H1 (cell line): Measurements from ENCODE around the gene CREB3L4. TPM values are rescaled to one million over a fixed set of nuclear protein-coding genes. Genes with fewer than 3 reads are reported as not detected.
A peak's percentile ranks its signal among the peaks of the same experiment; 100 is the strongest.

Source experiments
- CTCF ChIA-PET: fragments of 300-600 bp; sonication (Branson Sonifier 250); formaldehyde crosslinking; loops from one replicate; lab custom pipeline; 2021; ENCODE audit not compliant: partially characterized antibody; lab: Charles Lee
- POLR2A ChIA-PET: fragments of 300-600 bp; sonication (Branson Sonifier 250); formaldehyde crosslinking; loops from one replicate; lab custom pipeline; 2021; ENCODE audit warnings: inconsistent platforms; ENCODE audit not compliant: partially characterized antibody; lab: Charles Lee
- DNase-seq, 2 experiments: peaks; one replicate each; pipeline versions ENCODE4 v3.0.0 to v3.0.0-alpha.2; 2010 to 2022; ENCODE audit warnings: low spot score in 2 of 2, low read depth in 1 of 2, mixed read lengths in 1 of 2
- FAIRE-seq: peaks from 2 replicates; lab custom pipeline; 2011; peaks lifted over from hg19 to GRCh38; lab: Jason Lieb, UNC
- H2AFZ ChIP-seq: 2 replicates; pipeline ENCODE4 v1.8.1; 2012; ENCODE audit warnings: low read length, inconsistent platforms
- H2AK5ac ChIP-seq: 2 replicates; pipeline ENCODE4 v1.6.1; 2013; ENCODE audit warnings: low read depth, low read length
- H2BK120ac ChIP-seq: replicated peaks from 2 replicates; pipeline ENCODE3; 2013; ENCODE audit warnings: low read depth, low read length, inconsistent platforms
- H2BK12ac ChIP-seq: 2 replicates; pipeline ENCODE4 v1.6.1; 2013; ENCODE audit warnings: low read depth, low read length
- H2BK15ac ChIP-seq: 2 replicates; pipeline ENCODE4 v1.6.1; 2013; ENCODE audit warnings: low read length
- H2BK20ac ChIP-seq: 2 replicates; pipeline ENCODE4 v1.6.1; 2013; ENCODE audit warnings: low read length
- H2BK5ac ChIP-seq: 2 replicates; pipeline ENCODE4 v1.6.1; 2013; ENCODE audit warnings: low read depth, low read length
- H3K14ac ChIP-seq: 2 replicates; pipeline ENCODE4 v1.6.1; 2013; ENCODE audit warnings: inconsistent platforms; ENCODE audit not compliant: insufficient read length
- H3K18ac ChIP-seq: 2 replicates; pipeline ENCODE4 v1.6.1; 2013; ENCODE audit warnings: low read length; ENCODE audit errors: extremely low read depth
- H3K23ac ChIP-seq: 2 replicates; pipeline ENCODE4 v1.6.1; 2013; ENCODE audit warnings: inconsistent platforms; ENCODE audit not compliant: insufficient read length
- H3K23me2 ChIP-seq: 2 replicates; pipeline ENCODE4 v1.6.1; 2013; ENCODE audit warnings: low read depth, low read length
- H3K27ac ChIP-seq: 2 replicates; pipeline ENCODE4 v1.6.1; 2011; ENCODE audit warnings: low read depth, low read length, inconsistent platforms
- H3K27me3 ChIP-seq, 4 experiments: replicated peaks in 1 of 4; 1 replicate in 1 of 4; 2 replicates in 3 of 4; pipeline versions ENCODE4 v1.6.1 to v1.8.1; 2011 to 2013; ENCODE audit warnings: low read length in 3 of 4, mild to moderate bottlenecking in 3 of 4, inconsistent platforms in 2 of 4, mixed read lengths in 2 of 4, moderate library complexity in 1 of 4; ENCODE audit not compliant: control insufficient read depth in 3 of 4, insufficient read depth in 3 of 4; ENCODE audit errors: extremely low read depth in 1 of 4
- H3K36me3 ChIP-seq, 4 experiments: 2 replicates each; pipeline versions ENCODE4 v1.6.1 to v1.8.1; 2011 to 2013; ENCODE audit warnings: mild to moderate bottlenecking in 4 of 4, low read length in 3 of 4, moderate library complexity in 2 of 4, control low read depth in 1 of 4, inconsistent platforms in 1 of 4; ENCODE audit not compliant: insufficient read depth in 4 of 4, control insufficient read depth in 2 of 4
- H3K4ac ChIP-seq: replicated peaks from 2 replicates; pipeline ENCODE3; 2013; ENCODE audit warnings: low read length, low read depth, mixed read lengths, inconsistent platforms; ENCODE audit not compliant: insufficient read length
- H3K4me1 ChIP-seq, 4 experiments: replicated peaks in 1 of 4; 1 replicate in 1 of 4; 2 replicates in 3 of 4; pipeline versions ENCODE4 v1.6.1 to v1.8.1; 2011 to 2013; ENCODE audit warnings: low read length in 3 of 4, inconsistent platforms in 2 of 4, mixed read lengths in 1 of 4; ENCODE audit not compliant: insufficient read depth in 4 of 4, control insufficient read depth in 3 of 4
- H3K4me2 ChIP-seq, 2 experiments: 2 replicates each; pipeline versions ENCODE4 v1.6.1 to v1.8.1; 2011 to 2013; ENCODE audit warnings: low read depth in 2 of 2, low read length in 2 of 2, control low read depth in 1 of 2, inconsistent platforms in 1 of 2, mild to moderate bottlenecking in 1 of 2; ENCODE audit not compliant: insufficient read depth in 1 of 2
- H3K4me3 ChIP-seq, 4 experiments: fragments of 200-600, 300-600 bp in 1 of 4; sonication (generic), shearing (Covaris generic), sonication (Bioruptor Twin) in 1 of 4; 2 replicates each; pipeline versions ENCODE4 v1.5.1 to v1.8.1; 2011 to 2016; ENCODE audit warnings: low read length in 4 of 4, low read depth in 3 of 4, control low read depth in 2 of 4, inconsistent platforms in 2 of 4, mild to moderate bottlenecking in 2 of 4, mixed read lengths in 1 of 4, moderate library complexity in 1 of 4; ENCODE audit not compliant: insufficient read depth in 2 of 4; ENCODE audit errors: extremely low read depth in 1 of 4
- H3K56ac ChIP-seq: replicated peaks from 2 replicates; pipeline ENCODE3; 2013; ENCODE audit warnings: low read depth, mild to moderate bottlenecking, mixed read lengths, low read length, inconsistent platforms; ENCODE audit not compliant: insufficient read length
- H3K79me1 ChIP-seq: 2 replicates; pipeline ENCODE4 v1.6.1; 2013; ENCODE audit warnings: low read depth, low read length, control low read depth
- H3K79me2 ChIP-seq, 2 experiments: 2 replicates each; pipeline versions ENCODE4 v1.6.1 to v1.8.1; 2012 to 2013; ENCODE audit warnings: low read length in 2 of 2, mild to moderate bottlenecking in 2 of 2, inconsistent platforms in 1 of 2; ENCODE audit not compliant: insufficient read depth in 2 of 2, control insufficient read depth in 1 of 2
- H3K9ac ChIP-seq, 4 experiments: replicated peaks in 1 of 4; 1 replicate in 1 of 4; 2 replicates in 3 of 4; pipeline versions ENCODE4 v1.6.1 to v1.8.1; 2011 to 2013; ENCODE audit warnings: low read depth in 3 of 4, low read length in 3 of 4, control low read depth in 2 of 4, mild to moderate bottlenecking in 2 of 4, moderate library complexity in 2 of 4, inconsistent platforms in 1 of 4; ENCODE audit errors: extremely low read depth in 1 of 4
- H3K9me3 ChIP-seq, 2 experiments: 2 replicates each; pipeline versions ENCODE4 v1.6.1 to v1.8.1; 2012 to 2013; ENCODE audit warnings: mild to moderate bottlenecking in 2 of 2, moderate library complexity in 2 of 2, control low read depth in 1 of 2, inconsistent platforms in 1 of 2, low read depth in 1 of 2, low read length in 1 of 2, mixed read lengths in 1 of 2; ENCODE audit not compliant: insufficient read depth in 2 of 2
- H4K20me1 ChIP-seq, 2 experiments: replicated peaks in 1 of 2; 2 replicates each; pipeline versions ENCODE3 to v1.8.1; 2011 to 2013; ENCODE audit warnings: inconsistent platforms in 2 of 2, low read length in 2 of 2, mild to moderate bottlenecking in 1 of 2; ENCODE audit not compliant: insufficient read depth in 2 of 2, control insufficient read depth in 1 of 2
- H4K5ac ChIP-seq: 2 replicates; pipeline ENCODE4 v1.6.1; 2013; ENCODE audit warnings: low read length, low read depth, mixed read lengths, inconsistent platforms; ENCODE audit not compliant: insufficient read length
- H4K8ac ChIP-seq: 2 replicates; pipeline ENCODE4 v1.8.0; 2013; ENCODE audit warnings: mild to moderate bottlenecking, moderate library complexity, low read length, inconsistent platforms; ENCODE audit not compliant: insufficient read depth; ENCODE audit errors: extremely low read depth
- H4K91ac ChIP-seq: replicated peaks from 2 replicates; pipeline ENCODE3; 2013; ENCODE audit warnings: low read length, mixed read lengths, inconsistent platforms; ENCODE audit not compliant: insufficient read length
- CEBPB ChIP-seq: IDR thresholded peaks from 2 replicates; pipeline ENCODE4 v1.6.1; 2012; ENCODE audit warnings: low read depth, low read length
- CHD1 ChIP-seq: IDR thresholded peaks from 2 replicates; pipeline ENCODE4 v1.6.1; 2012; ENCODE audit warnings: low read depth, low read length, improper control_type of control experiment
- RNF2 ChIP-seq: fragments of 200-900, 300-1000 bp; sonication (generic); IDR thresholded peaks from 2 replicates; pipeline ENCODE4 v1.7.1; 2016; ENCODE audit warnings: borderline replicate concordance, low read depth, mild to moderate bottlenecking, antibody characterized with exemption, low read length; ENCODE audit not compliant: poor library complexity, severe bottlenecking; ENCODE audit errors: missing control alignments
- WGBS, 2 experiments: shearing (Covaris generic) in 1 of 2; methylation state at CpG; one replicate each; pipeline versions ENCODE4 v1.1.6 to v1.1.7; 2013 to 2015; ENCODE audit warnings: low lambda C conversion rate in 2 of 2, mixed read lengths in 2 of 2, inconsistent platforms in 1 of 2, low coverage in 1 of 2, missing lambda C conversion rate in 1 of 2; ENCODE audit not compliant: insufficient replicate concordance in 2 of 2, insufficient coverage in 1 of 2, insufficient read length in 1 of 2; ENCODE audit errors: extremely low coverage in 1 of 2, missing lambda C conversion rate in 1 of 2; 5-methylcytosine and 5-hydroxymethylcytosine counted together
- polyA plus RNA-seq, 7 experiments: library from polyadenylated mRNA; depleted of rRNA in 3 of 7; stranded (reverse) in 5 of 7; unstranded in 2 of 7; fragments of >200 nt in 5 of 7; fragments of 200-250 nt in 2 of 7; gene quantifications; 1 replicate in 5 of 7; 2 replicates in 1 of 7; 4 replicates in 1 of 7; pipeline versions ENCODE4 v1.2.1 to v1.2.3, GENCODE V29; 2011 to 2013; ENCODE audit warnings: missing spikeins in 2 of 7, mixed read lengths in 2 of 7
- total RNA-seq: library from RNA; stranded (reverse); fragmentation: NEBNext Ultra II Directional; extraction: Animal tissue kit (Norgen Biotek cat#: 25700); gene quantifications from 2 replicates; pipeline ENCODE4 v1.2.1, GENCODE V29; 2021
- TF ChIP-seq, protein P1 (sequence below): IDR thresholded peaks from 2 replicates; pipeline ENCODE4 v1.6.1; 2011; ENCODE audit warnings: low read length, improper control_type of control experiment

Gene CREB3L4
- total and polyA plus RNA-seq, 2 of the 8 experiments (the other 6 are each of a cell fraction or from before 2014, with no cell fraction given), result 34.4 to 54.0 TPM

GRCh38 chr1:153958961-153959260 lies 8.8 kb upstream of the CREB3L4 start:
- Histone ChIP-seq H3K23me2 (peaks cover 25% of the 10 kb centered on the region), H3K79me1 (peaks cover 27% of the 10 kb centered on the region), H4K20me1 (peaks cover 9 to 12% of the 10 kb centered on the region in 2 experiments), H3K18ac (no peak overlapping the region), H3K36me3 (peaks cover 11 to 26% (median 19%) of the 10 kb centered on the region in 4 experiments), H3K56ac (no peak overlapping the region), H3K4me1 (peaks cover 6 to 20% (median 12%) of the 10 kb centered on the region in 4 experiments), H4K5ac (no peak overlapping the region), H4K8ac (no peak overlapping the region), H2BK12ac (no peak overlapping the region), H2AK5ac (no peak overlapping the region), H3K4me2 (peak overlapping the region; percentile 52 to 89), H2BK15ac (no peak overlapping the region), H2BK120ac (no peak overlapping the region), H4K91ac (no peak overlapping the region), H3K9ac (no peak overlapping the region), H3K23ac (no peak overlapping the region), H3K4me3 (peak overlapping the region in 1 of 4 experiments; percentile 85; a peak in 2 of 8 replicates), H3K79me2 (peaks cover 36 to 67% of the 10 kb centered on the region in 2 experiments), H3K4ac (no peak overlapping the region), H2BK20ac (no peak overlapping the region), H3K9me3 (no peaks in the 10 kb centered on the region), H2BK5ac (no peak overlapping the region), H3K27ac (no peak overlapping the region), H3K27me3 (no peaks in the 10 kb centered on the region), H2AFZ (no peak overlapping the region), H3K14ac (no peak overlapping the region)
- POLR2A ChIA-PET, result interaction anchor here (0.6 to 15.7 kb wide), 13 partner anchors 12 to 324 kb away, joined by 3 to 454 read pairs (median 6); partner anchors contain the start of genes CHTOP, CREB3L4, DENND4B and GATAD2B
- CTCF ChIA-PET, result interaction anchor here (0.5 to 6.4 kb wide), 3 partner anchors 14 to 185 kb away, joined by 3 to 31 read pairs (median 3); partner anchors contain the start of gene DENND4B
- FAIRE-seq (no peak), DNase-seq (no peak)
- no peak for TF ChIP-seq RNF2
- TF ChIP-seq CEBPB, result no peak
- TF ChIP-seq CHD1, result no peak
- TF ChIP-seq, protein P1, sequence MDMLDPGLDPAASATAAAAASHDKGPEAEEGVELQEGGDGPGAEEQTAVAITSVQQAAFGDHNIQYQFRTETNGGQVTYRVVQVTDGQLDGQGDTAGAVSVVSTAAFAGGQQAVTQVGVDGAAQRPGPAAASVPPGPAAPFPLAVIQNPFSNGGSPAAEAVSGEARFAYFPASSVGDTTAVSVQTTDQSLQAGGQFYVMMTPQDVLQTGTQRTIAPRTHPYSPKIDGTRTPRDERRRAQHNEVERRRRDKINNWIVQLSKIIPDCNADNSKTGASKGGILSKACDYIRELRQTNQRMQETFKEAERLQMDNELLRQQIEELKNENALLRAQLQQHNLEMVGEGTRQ, result no peak
- 59% methylated on average over 4 of the region's 4 CpGs; no CpG with 5 or more reads in 1 of the 2 experiments for WGBS, 2 experiments
